DOHH2 (cell line): ENCODE results near the gene IRF6.

ENCODE experiments used
- H3F3A ChIP-seq: fragments of 200-600 bp; sonication (generic), shearing (Covaris generic); 2 replicates; pipeline ENCODE4 v1.6.0; 2016; ENCODE audit warnings: antibody characterized with exemption, mild to moderate bottlenecking; ENCODE audit not compliant: control insufficient read depth, insufficient read depth
- H3K27ac ChIP-seq: fragments of 200-600 bp; sonication (generic); 2 replicates; pipeline ENCODE4 v1.5.1; 2014; ENCODE audit warnings: low read depth, mild to moderate bottlenecking, low read length, moderate library complexity
- H3K27me3 ChIP-seq: fragments of 200-600 bp; sonication (generic); 2 replicates; pipeline ENCODE4 v1.6.1; 2014; ENCODE audit warnings: mild to moderate bottlenecking, low read length, mixed read lengths; ENCODE audit not compliant: control insufficient read depth
- H3K36me3 ChIP-seq: fragments of 200-600 bp; sonication (generic); 2 replicates; pipeline ENCODE4 v1.6.1; 2014; ENCODE audit warnings: mild to moderate bottlenecking, low read length, moderate library complexity, mixed read lengths; ENCODE audit not compliant: control insufficient read depth
- H3K4me1 ChIP-seq: fragments of 200-600 bp; sonication (generic); 2 replicates; pipeline ENCODE4 v1.6.1; 2014; ENCODE audit warnings: mild to moderate bottlenecking, low read length, mixed read lengths; ENCODE audit not compliant: control insufficient read depth
- H3K4me2 ChIP-seq: fragments of 200-600 bp; sonication (generic); 2 replicates; pipeline ENCODE4 v1.6.0; 2014; ENCODE audit warnings: mild to moderate bottlenecking, low read length, moderate library complexity
- H3K4me3 ChIP-seq: fragments of 200-600 bp; sonication (generic); 2 replicates; pipeline ENCODE4 v1.5.1; 2014; ENCODE audit warnings: mild to moderate bottlenecking, low read length, mixed read lengths
- H3K79me2 ChIP-seq: fragments of 200-600 bp; sonication (generic); 2 replicates; pipeline ENCODE4 v1.6.1; 2014; ENCODE audit warnings: mild to moderate bottlenecking, low read length, mixed read lengths; ENCODE audit not compliant: control insufficient read depth
- H3K9me2 ChIP-seq: fragments of 200-600 bp; sonication (generic); replicated peaks from 2 replicates; pipeline ENCODE4 v1.6.1; 2014; ENCODE audit warnings: mild to moderate bottlenecking, low read length, mixed read lengths; ENCODE audit not compliant: control insufficient read depth
- H3K9me3 ChIP-seq: fragments of 200-600 bp; sonication (generic); 2 replicates; pipeline ENCODE4 v1.6.1; 2014; ENCODE audit warnings: antibody characterized with exemption, low read length, mixed read lengths; ENCODE audit not compliant: control insufficient read depth, insufficient read depth
- H4K20me1 ChIP-seq: fragments of 200-600 bp; sonication (generic); 2 replicates; pipeline ENCODE4 v1.6.0; 2014; ENCODE audit warnings: low read depth, mild to moderate bottlenecking, antibody characterized with exemption, low read length, moderate library complexity; ENCODE audit not compliant: control insufficient read depth, insufficient read depth
- EZH2phosphoT487 ChIP-seq: fragments of 200-600 bp; sonication (generic); IDR thresholded peaks from 2 replicates; pipeline ENCODE4 v1.6.1; 2017; ENCODE audit warnings: borderline replicate concordance, mild to moderate bottlenecking, antibody characterized with exemption, low read length, moderate library complexity, mixed read lengths
- TF ChIP-seq, protein P1 (sequence below): fragments of 200-600 bp; sonication (generic); IDR thresholded peaks from one replicate; pipeline ENCODE4 v1.5.1; 2014; ENCODE audit warnings: antibody characterized with exemption, mild to moderate bottlenecking, low read depth, low read length; ENCODE audit not compliant: poor library complexity, severe bottlenecking

IRF6 gene

DNA sequence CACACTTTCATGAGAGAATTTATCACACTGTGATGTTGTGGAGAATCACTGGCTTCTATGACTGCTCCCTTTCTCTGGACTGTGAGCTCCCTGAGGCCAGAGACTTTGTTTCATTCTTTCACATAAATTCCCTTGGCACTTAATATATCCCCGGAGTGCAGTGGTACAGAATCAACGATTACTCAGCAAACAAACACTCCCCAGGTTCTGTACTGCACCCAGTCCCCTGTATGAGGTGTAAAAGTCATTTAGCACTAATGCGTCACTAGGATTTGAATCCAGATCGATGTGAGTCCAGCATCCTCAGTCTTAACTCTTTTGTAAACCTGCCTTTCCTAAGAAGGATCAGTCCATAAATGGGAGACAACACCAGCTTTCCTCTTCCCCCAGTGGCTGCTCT, 15.0 kb upstream of the IRF6 start:
- H3K36me3 ChIP-seq = no peaks in the 10 kb centered on the region
- H3F3A ChIP-seq = peaks cover 3% of the 10 kb centered on the region; the same call in 1 of the 2 replicates
- H3K4me2 ChIP-seq = no peak overlapping the region
- no peak overlapping the region for H3K4me3 ChIP-seq
- H3K79me2 ChIP-seq = no peaks in the 10 kb centered on the region
- no peaks in the 10 kb centered on the region for H3K9me2 ChIP-seq
- H3K27ac ChIP-seq = no peak overlapping the region
- H3K9me3 ChIP-seq = no peaks in the 10 kb centered on the region
- H3K27me3 ChIP-seq = peaks cover 15% of the 10 kb centered on the region
- no peaks in the 10 kb centered on the region for H4K20me1 ChIP-seq
- H3K4me1 ChIP-seq = no peaks in the 10 kb centered on the region; the same call in 1 of the 2 replicates
- TF ChIP-seq, protein P1, sequence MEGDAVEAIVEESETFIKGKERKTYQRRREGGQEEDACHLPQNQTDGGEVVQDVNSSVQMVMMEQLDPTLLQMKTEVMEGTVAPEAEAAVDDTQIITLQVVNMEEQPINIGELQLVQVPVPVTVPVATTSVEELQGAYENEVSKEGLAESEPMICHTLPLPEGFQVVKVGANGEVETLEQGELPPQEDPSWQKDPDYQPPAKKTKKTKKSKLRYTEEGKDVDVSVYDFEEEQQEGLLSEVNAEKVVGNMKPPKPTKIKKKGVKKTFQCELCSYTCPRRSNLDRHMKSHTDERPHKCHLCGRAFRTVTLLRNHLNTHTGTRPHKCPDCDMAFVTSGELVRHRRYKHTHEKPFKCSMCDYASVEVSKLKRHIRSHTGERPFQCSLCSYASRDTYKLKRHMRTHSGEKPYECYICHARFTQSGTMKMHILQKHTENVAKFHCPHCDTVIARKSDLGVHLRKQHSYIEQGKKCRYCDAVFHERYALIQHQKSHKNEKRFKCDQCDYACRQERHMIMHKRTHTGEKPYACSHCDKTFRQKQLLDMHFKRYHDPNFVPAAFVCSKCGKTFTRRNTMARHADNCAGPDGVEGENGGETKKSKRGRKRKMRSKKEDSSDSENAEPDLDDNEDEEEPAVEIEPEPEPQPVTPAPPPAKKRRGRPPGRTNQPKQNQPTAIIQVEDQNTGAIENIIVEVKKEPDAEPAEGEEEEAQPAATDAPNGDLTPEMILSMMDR = no peak
- no peak for TF ChIP-seq EZH2phosphoT487

DNA sequence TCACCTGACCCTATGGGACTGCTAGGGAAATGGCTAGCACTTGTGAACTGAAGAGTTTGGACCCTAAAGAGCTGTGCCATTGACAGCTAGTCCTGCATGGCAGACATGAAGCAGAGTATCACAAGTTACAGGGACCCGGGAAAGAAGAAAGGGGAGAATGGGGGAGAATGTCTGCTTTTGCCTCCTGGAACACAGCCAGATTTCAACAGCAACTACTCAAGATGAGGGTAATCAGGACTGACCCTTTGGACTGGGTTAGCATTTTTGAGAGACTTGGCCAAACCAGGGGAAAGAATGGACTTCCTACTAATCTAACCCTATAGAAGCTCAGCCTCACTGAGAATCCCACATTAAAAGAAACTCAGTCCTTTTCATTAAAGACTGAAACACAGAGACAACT, 13.1 kb upstream of the IRF6 start:
- H3K27me3 ChIP-seq = peaks cover 15% of the 10 kb centered on the region
- H3F3A ChIP-seq = no peaks in the 10 kb centered on the region
- no peaks in the 10 kb centered on the region for H4K20me1 ChIP-seq
- no peak overlapping the region for H3K27ac ChIP-seq
- H3K36me3 ChIP-seq = no peaks in the 10 kb centered on the region
- no peaks in the 10 kb centered on the region for H3K79me2 ChIP-seq
- H3K4me1 ChIP-seq = no peaks in the 10 kb centered on the region; the same call in 1 of the 2 replicates
- no peak overlapping the region for H3K4me2 ChIP-seq
- no peaks in the 10 kb centered on the region for H3K9me2 ChIP-seq
- TF ChIP-seq EZH2phosphoT487 = no peak
- TF ChIP-seq, protein P1 = no peak
- H3K4me3 ChIP-seq = no peak overlapping the region
- H3K9me3 ChIP-seq = no peaks in the 10 kb centered on the region

DNA sequence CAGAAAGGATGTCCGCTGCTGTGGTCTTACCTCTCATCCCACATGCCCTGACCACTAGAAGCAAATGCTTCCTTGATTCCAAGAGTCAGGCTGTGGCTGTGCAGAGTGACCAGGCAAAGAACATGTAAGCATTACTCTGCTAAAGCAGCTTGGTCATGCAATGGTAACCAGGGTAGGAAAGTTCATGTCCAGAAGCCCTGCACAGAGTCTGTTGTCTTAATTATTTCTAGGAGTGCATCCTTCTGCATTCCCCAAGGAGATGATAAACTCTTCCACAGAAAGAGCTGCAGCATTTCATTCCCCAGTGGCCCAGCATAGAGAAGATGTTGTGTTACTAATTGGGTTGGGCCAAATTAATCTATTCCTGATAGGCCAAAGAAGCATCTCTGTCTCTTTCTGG, 11.7 kb upstream of the IRF6 start:
- Histone ChIP-seq H3K27me3 (peaks cover 15% of the 10 kb centered on the region), H3K4me2 (no peak overlapping the region), H3K9me2 (no peaks in the 10 kb centered on the region), H3K27ac (no peak overlapping the region), H3K4me3 (no peak overlapping the region), H3K79me2 (no peaks in the 10 kb centered on the region), H3K9me3 (no peaks in the 10 kb centered on the region), H4K20me1 (no peaks in the 10 kb centered on the region), H3K36me3 (no peaks in the 10 kb centered on the region), H3K4me1 (no peaks in the 10 kb centered on the region), H3F3A (no peaks in the 10 kb centered on the region)
- TF ChIP-seq, protein P1 = no peak
- TF ChIP-seq EZH2phosphoT487 = no peak
